HepG2 (cell line): Measurements from ENCODE around the gene FOXK2. TPM values are rescaled to one million over a fixed set of nuclear protein-coding genes. Genes with fewer than 3 reads are reported as not detected.

Experiments used
- BRF2 ChIP-seq: sonication (generic); formaldehyde crosslinking; IDR thresholded peaks from 2 replicates; pipeline ENCODE4 v1.8.1; 2022; ENCODE audit warnings: mild to moderate bottlenecking, missing genetic modification reagents
- KIAA2018 ChIP-seq: sonication (generic); formaldehyde crosslinking; IDR thresholded peaks from 2 replicates; pipeline ENCODE4 v1.5.0; 2020; ENCODE audit warnings: mild to moderate bottlenecking, missing genetic modification reagents, borderline replicate concordance
- PATZ1 ChIP-seq: sonication (generic); formaldehyde crosslinking; IDR thresholded peaks from 2 replicates; pipeline ENCODE4 v1.4.0; 2020; ENCODE audit warnings: missing genetic modification reagents
- RXRA ChIP-seq: sonication (generic); formaldehyde crosslinking; IDR thresholded peaks from 2 replicates; pipeline ENCODE4 v1.5.1; 2020; ENCODE audit warnings: missing genetic modification reagents
- SIN3A ChIP-seq: IDR thresholded peaks from 2 replicates; pipeline ENCODE4 v1.6.1; 2011; ENCODE audit warnings: low read depth, mild to moderate bottlenecking, control low read depth, low read length, borderline replicate concordance
- ZBTB3 ChIP-seq: sonication (generic); formaldehyde crosslinking; IDR thresholded peaks from 2 replicates; pipeline ENCODE4 v1.4.0; 2020; ENCODE audit warnings: low read depth, mild to moderate bottlenecking, moderate library complexity, missing genetic modification reagents, borderline replicate concordance
- ZBTB38 ChIP-seq: sonication (generic); formaldehyde crosslinking; IDR thresholded peaks from 2 replicates; pipeline ENCODE4 v1.5.1; 2020; ENCODE audit warnings: mild to moderate bottlenecking, missing genetic modification reagents
- ZFP62 ChIP-seq: sonication (generic); formaldehyde crosslinking; IDR thresholded peaks from 2 replicates; pipeline ENCODE4 v1.4.0; 2020; ENCODE audit warnings: missing genetic modification reagents
- ZNF143 ChIP-seq: sonication (generic); formaldehyde crosslinking; IDR thresholded peaks from 2 replicates; pipeline ENCODE4 v1.4.0; 2020; ENCODE audit warnings: missing genetic modification reagents
- ZNF790 ChIP-seq: sonication (generic); formaldehyde crosslinking; IDR thresholded peaks from 2 replicates; pipeline ENCODE4 v1.8.0; 2022; ENCODE audit warnings: missing genetic modification reagents, mild to moderate bottlenecking, borderline replicate concordance
- ZSCAN12 ChIP-seq: sonication (generic); formaldehyde crosslinking; IDR thresholded peaks from 2 replicates; pipeline ENCODE4 v1.9.0; 2021; ENCODE audit warnings: mild to moderate bottlenecking, missing genetic modification reagents
- polyA plus RNA-seq, 8 experiments: library from polyadenylated mRNA; depleted of rRNA in 3 of 8; stranded (reverse) in 7 of 8; unstranded in 1 of 8; fragments of >200 nt; fragmentation: Illumina TruSeq in 4 of 8; extraction: Trizol in 4 of 8; gene quantifications; 2 replicates each; pipeline versions ENCODE4 v1.2.1 to v1.2.3, GENCODE V29; 2011 to 2016; ENCODE audit warnings: low read depth in 4 of 8, missing spikeins in 1 of 8, mixed read lengths in 1 of 8; ENCODE audit not compliant: insufficient read depth in 1 of 8
- total RNA-seq, 5 experiments: library from RNA; depleted of rRNA; stranded (reverse); fragments of >200 nt; fragmentation: Illumina TruSeq; extraction: Trizol; gene quantifications; 2 replicates each; pipeline ENCODE4 v1.2.3, GENCODE V29; 2016; ENCODE audit warnings: low read depth in 1 of 5
- TF ChIP-seq, protein P1 (sequence below): sonication (generic); formaldehyde crosslinking; IDR thresholded peaks from 2 replicates; pipeline ENCODE4 v1.4.0; 2020; ENCODE audit warnings: missing genetic modification reagents, borderline replicate concordance

The FOXK2 gene
- total and polyA plus RNA-seq, 2 of the 13 experiments (the other 11 are each of a cell fraction or from before 2014, with no cell fraction given) = 67.1 to 67.2 TPM

DNA sequence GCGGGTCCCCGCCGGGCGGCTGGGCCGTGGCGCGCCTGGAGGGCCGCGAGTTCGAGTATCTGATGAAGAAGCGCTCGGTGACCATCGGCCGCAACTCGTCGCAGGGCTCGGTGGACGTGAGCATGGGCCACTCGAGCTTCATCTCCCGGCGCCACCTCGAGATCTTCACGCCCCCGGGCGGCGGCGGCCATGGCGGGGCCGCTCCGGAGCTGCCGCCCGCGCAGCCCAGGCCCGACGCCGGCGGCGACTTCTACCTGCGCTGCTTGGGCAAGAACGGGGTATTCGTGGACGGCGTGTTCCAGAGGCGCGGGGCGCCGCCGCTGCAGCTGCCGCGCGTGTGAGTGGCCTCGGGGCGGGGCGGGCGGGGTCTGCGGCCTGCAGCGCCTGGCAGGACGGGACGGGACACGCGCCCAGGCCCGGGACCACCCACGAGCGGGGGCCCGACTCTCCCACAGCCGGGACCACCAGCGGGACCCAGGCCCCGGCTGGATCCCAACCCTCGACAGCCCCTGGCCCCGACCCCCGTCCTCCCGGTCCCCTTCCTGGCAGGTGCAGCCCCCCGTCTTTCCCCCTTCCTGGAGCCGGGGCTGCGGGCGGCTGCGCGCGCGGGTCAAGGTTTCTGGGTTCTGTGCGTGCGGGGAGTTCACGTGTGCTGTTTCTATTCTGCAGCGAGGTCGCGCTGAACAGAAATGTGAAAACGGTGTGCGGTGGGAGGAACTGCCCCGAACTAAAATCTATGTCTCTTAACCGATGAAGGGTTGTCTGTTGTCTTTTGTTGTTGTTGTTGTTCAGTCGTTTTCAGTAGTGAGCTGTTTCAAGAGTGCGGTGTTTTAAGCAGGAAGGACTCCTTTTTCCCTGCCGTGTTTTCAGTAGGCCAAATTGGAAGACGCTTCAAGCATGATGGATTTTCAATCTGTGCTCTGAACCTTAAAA lies 705 bp downstream of the FOXK2 start (continued):
- TF ChIP-seq PATZ1 (CRISPR knock-in tag) (peak; percentile 57; the same call in 1 of the 2 replicates), ZSCAN12 (CRISPR knock-in tag) (peak; percentile 31; the same call in 1 of the 2 replicates), SIN3A (0 out of 2 replicates have a peak, but pooled peaks have one; percentile 9), ZFP62 (CRISPR knock-in tag) (no peak), ZNF143 (CRISPR knock-in tag) (no peak), KIAA2018 (CRISPR knock-in tag) (no peak), ZBTB3 (CRISPR knock-in tag) (0 out of 2 replicates have a peak, but pooled peaks have one; percentile 7), ZNF790 (CRISPR knock-in tag) (no peak; the same call in 1 of the 2 replicates), ZBTB38 (peak; percentile 43; the same call in 1 of the 2 replicates), BRF2 (CRISPR knock-in tag) (no peak), RXRA (CRISPR knock-in tag) (peak; percentile 18; the same call in 1 of the 2 replicates)
- TF ChIP-seq, protein P1, sequence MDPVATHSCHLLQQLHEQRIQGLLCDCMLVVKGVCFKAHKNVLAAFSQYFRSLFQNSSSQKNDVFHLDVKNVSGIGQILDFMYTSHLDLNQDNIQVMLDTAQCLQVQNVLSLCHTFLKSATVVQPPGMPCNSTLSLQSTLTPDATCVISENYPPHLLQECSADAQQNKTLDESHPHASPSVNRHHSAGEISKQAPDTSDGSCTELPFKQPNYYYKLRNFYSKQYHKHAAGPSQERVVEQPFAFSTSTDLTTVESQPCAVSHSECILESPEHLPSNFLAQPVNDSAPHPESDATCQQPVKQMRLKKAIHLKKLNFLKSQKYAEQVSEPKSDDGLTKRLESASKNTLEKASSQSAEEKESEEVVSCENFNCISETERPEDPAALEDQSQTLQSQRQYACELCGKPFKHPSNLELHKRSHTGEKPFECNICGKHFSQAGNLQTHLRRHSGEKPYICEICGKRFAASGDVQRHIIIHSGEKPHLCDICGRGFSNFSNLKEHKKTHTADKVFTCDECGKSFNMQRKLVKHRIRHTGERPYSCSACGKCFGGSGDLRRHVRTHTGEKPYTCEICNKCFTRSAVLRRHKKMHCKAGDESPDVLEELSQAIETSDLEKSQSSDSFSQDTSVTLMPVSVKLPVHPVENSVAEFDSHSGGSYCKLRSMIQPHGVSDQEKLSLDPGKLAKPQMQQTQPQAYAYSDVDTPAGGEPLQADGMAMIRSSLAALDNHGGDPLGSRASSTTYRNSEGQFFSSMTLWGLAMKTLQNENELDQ (CRISPR knock-in tag) = no peak
